ENCODE results near the gene ASXL3.

- TF ChIP-seq CTCF (conservative IDR thresholded peaks at IDR 0.05): no peak
- TF ChIP-seq EZH2 (IDR thresholded peaks at IDR 0.05; ENCODE audit: low read depth): no peak
These were observed 17.2 kb upstream of the ASXL3 start for GRCh38 chr18:33560686-33561370.
